Neural progenitor cell (in vitro differentiated cells): ENCODE measurements around the gene PRICKLE2. TPM values are rescaled to one million over a fixed set of nuclear protein-coding genes. Genes with fewer than 3 reads are reported as not detected.

Experiments
- DNase-seq: peaks from one replicate; pipeline ENCODE4 v3.0.0-alpha.2; 2016; ENCODE audit warnings: low spot score
- H2AFZ ChIP-seq: fragments of 200-600 bp; sonication (generic); replicated peaks from 2 replicates; pipeline ENCODE4 v1.6.1; 2016; ENCODE audit warnings: antibody characterized with exemption
- H3F3A ChIP-seq: fragments of 200-600 bp; sonication (generic); 2 replicates; pipeline ENCODE4 v1.6.1; 2016; ENCODE audit warnings: antibody characterized with exemption, low read depth
- H3K27ac ChIP-seq: fragments of 200-600 bp; sonication (generic); 2 replicates; pipeline ENCODE4 v1.5.1; 2016; ENCODE audit warnings: mild to moderate bottlenecking
- H3K27me3 ChIP-seq: fragments of 200-600 bp; sonication (generic); 2 replicates; pipeline ENCODE4 v1.6.1; 2016; ENCODE audit warnings: mild to moderate bottlenecking, moderate library complexity
- H3K36me3 ChIP-seq: fragments of 200-600 bp; sonication (generic); 2 replicates; pipeline ENCODE4 v1.5.1; 2016
- H3K4me1 ChIP-seq: fragments of 200-600 bp; sonication (generic); 2 replicates; pipeline ENCODE4 v1.6.1; 2016; ENCODE audit warnings: mixed run types
- H3K4me2 ChIP-seq: fragments of 200-600 bp; sonication (generic); 2 replicates; pipeline ENCODE4 v1.6.1; 2016
- H3K4me3 ChIP-seq: fragments of 200-600 bp; sonication (generic); 2 replicates; pipeline ENCODE4 v1.5.1; 2016
- H3K79me2 ChIP-seq: fragments of 200-600 bp; sonication (generic); 2 replicates; pipeline ENCODE4 v1.6.1; 2016; ENCODE audit warnings: low read depth
- H3K9ac ChIP-seq: fragments of 200-600 bp; sonication (generic); 2 replicates; pipeline ENCODE4 v1.6.1; 2016
- H3K9me3 ChIP-seq: fragments of 200-600 bp; sonication (generic); 2 replicates; pipeline ENCODE4 v1.5.1; 2016; ENCODE audit warnings: low read depth
- H4K20me1 ChIP-seq: fragments of 200-600 bp; sonication (generic); 2 replicates; pipeline ENCODE4 v1.6.1; 2016; ENCODE audit warnings: low read depth
- H3K27ac Mint-ChIP-seq: 3 replicates; pipeline ENCODE4 v1.8.0; 2021; ENCODE audit warnings: mixed read lengths
- H3K27me3 Mint-ChIP-seq: 2 replicates; pipeline ENCODE4 v1.8.0; 2022; ENCODE audit warnings: low read depth, mild to moderate bottlenecking, inconsistent platforms, moderate library complexity, mixed read lengths; ENCODE audit not compliant: insufficient read depth
- H3K36me3 Mint-ChIP-seq: 3 replicates; pipeline ENCODE4 v1.8.0; 2021; ENCODE audit warnings: mixed read lengths
- H3K4me1 Mint-ChIP-seq: 3 replicates; pipeline ENCODE4 v1.8.0; 2021; ENCODE audit warnings: mixed read lengths
- H3K4me3 Mint-ChIP-seq: 3 replicates; pipeline ENCODE4 v1.8.0; 2021; ENCODE audit warnings: mild to moderate bottlenecking, moderate library complexity, mixed read lengths
- H3K9me3 Mint-ChIP-seq: 3 replicates; pipeline ENCODE4 v1.8.0; 2020; ENCODE audit warnings: mixed read lengths
- EZH2 ChIP-seq: fragments of 200-600 bp; sonication (generic); IDR thresholded peaks from 2 replicates; pipeline ENCODE4 v1.6.1; 2017; ENCODE audit warnings: antibody characterized with exemption, mild to moderate bottlenecking, moderate library complexity
- EZH2phosphoT487 ChIP-seq: fragments of 200-600 bp; sonication (generic); IDR thresholded peaks from 2 replicates; pipeline ENCODE4 v1.6.1; 2017; ENCODE audit warnings: antibody characterized with exemption
- total RNA-seq: library from RNA; depleted of rRNA; stranded (reverse); fragments of >200 nt; gene quantifications from 2 replicates; pipeline ENCODE4 v1.2.3, GENCODE V29; 2015; ENCODE audit warnings: low replicate concordance
- TF ChIP-seq, protein P1 (sequence below): fragments of 200-600 bp; sonication (generic); IDR thresholded peaks from 2 replicates; pipeline ENCODE4 v1.5.1; 2017; ENCODE audit warnings: antibody characterized with exemption, mild to moderate bottlenecking

The PRICKLE2 gene
- total RNA-seq, 1 donor from 2014 or later = 11.5 TPM

DNA sequence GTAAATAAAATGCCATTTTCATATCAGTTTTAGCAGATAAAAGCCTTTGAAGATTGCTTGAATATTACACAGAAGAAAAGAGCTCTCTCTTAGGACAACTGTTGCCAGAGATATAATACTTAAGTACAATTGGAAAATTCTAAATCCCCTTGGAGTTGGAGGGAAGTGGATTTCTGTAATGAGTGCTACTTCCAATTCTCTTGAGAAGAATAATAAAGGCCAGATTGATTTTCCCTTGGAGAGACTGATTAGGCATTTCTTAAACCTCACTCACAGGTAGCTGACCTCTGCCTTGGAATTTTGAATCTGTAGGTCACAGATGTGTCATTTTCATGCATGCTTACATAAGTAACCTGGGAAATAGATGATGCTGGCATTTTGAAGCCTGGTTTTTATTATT, 172.1 kb downstream of the PRICKLE2 start:
- H3K36me3 Mint-ChIP-seq = no peaks in the 10 kb centered on the region

DNA sequence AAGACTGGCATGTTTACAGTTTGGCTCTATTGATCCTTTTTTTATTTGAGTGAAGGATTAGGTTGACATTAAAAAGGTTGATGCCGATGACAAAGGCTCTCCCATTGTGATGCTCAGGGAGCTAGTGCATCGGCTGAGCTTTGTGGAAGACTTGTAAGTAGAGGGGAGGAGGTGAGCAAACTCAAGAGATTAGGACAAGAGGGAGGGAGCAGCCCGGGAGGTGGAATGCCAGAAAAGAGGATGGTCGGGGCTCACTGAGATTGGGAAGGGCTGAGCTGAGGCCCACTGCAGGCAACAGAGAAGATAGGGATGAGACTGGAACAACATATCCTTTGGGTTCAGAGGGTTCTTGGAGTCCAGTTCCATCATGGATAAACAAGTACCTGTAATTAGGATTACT, 175.4 kb downstream of the PRICKLE2 start:
- Histone ChIP-seq H3K36me3 (no peaks in the 10 kb centered on the region), H2AFZ (no peak overlapping the region), H4K20me1 (no peaks in the 10 kb centered on the region), H3K4me2 (peak overlapping the region; percentile 56), H3K4me1 (peaks cover 45% of the 10 kb centered on the region), H3K27me3 (no peaks in the 10 kb centered on the region), H3K4me3 (no peak overlapping the region), H3K9me3 (no peaks in the 10 kb centered on the region), H3F3A (peaks cover 15% of the 10 kb centered on the region), H3K27ac (no peak overlapping the region), H3K9ac (no peak overlapping the region), H3K79me2 (no peaks in the 10 kb centered on the region)
- TF ChIP-seq EZH2 = no peak
- TF ChIP-seq, protein P1, sequence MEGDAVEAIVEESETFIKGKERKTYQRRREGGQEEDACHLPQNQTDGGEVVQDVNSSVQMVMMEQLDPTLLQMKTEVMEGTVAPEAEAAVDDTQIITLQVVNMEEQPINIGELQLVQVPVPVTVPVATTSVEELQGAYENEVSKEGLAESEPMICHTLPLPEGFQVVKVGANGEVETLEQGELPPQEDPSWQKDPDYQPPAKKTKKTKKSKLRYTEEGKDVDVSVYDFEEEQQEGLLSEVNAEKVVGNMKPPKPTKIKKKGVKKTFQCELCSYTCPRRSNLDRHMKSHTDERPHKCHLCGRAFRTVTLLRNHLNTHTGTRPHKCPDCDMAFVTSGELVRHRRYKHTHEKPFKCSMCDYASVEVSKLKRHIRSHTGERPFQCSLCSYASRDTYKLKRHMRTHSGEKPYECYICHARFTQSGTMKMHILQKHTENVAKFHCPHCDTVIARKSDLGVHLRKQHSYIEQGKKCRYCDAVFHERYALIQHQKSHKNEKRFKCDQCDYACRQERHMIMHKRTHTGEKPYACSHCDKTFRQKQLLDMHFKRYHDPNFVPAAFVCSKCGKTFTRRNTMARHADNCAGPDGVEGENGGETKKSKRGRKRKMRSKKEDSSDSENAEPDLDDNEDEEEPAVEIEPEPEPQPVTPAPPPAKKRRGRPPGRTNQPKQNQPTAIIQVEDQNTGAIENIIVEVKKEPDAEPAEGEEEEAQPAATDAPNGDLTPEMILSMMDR = no peak
- TF ChIP-seq EZH2phosphoT487 = no peak
- no peaks in the 10 kb centered on the region for H3K9me3 Mint-ChIP-seq
- peaks cover 5% of the 10 kb centered on the region for H3K27me3 Mint-ChIP-seq
- H3K36me3 Mint-ChIP-seq = no peaks in the 10 kb centered on the region
- peaks cover 48% of the 10 kb centered on the region for H3K4me1 Mint-ChIP-seq
- peak; percentile 81 for DNase-seq
- H3K27ac Mint-ChIP-seq = no peak overlapping the region
- H3K4me3 Mint-ChIP-seq = no peak overlapping the region

More for the DNA sequence above, 172.1 kb downstream of the PRICKLE2 start:
- H3K9ac ChIP-seq = no peak overlapping the region
- no peak overlapping the region for H3K27ac ChIP-seq
- H3K79me2 ChIP-seq = no peaks in the 10 kb centered on the region
- TF ChIP-seq EZH2phosphoT487 = no peak
- TF ChIP-seq EZH2 = no peak
- TF ChIP-seq, protein P1 = no peak
- H3K27me3 ChIP-seq = no peaks in the 10 kb centered on the region
- Mint-ChIP-seq H3K4me3 (no peak overlapping the region), H3K27ac (no peak overlapping the region), H3K27me3 (peaks cover 4% of the 10 kb centered on the region), H3K9me3 (no peaks in the 10 kb centered on the region), H3K4me1 (peaks cover 39% of the 10 kb centered on the region)
- H3K4me3 ChIP-seq = no peak overlapping the region
- H3K4me1 ChIP-seq = peaks cover 34% of the 10 kb centered on the region
- no peaks in the 10 kb centered on the region for H3K36me3 ChIP-seq
- H2AFZ ChIP-seq = no peak overlapping the region
- H4K20me1 ChIP-seq = no peaks in the 10 kb centered on the region
- H3F3A ChIP-seq = peaks cover 15% of the 10 kb centered on the region
- no peaks in the 10 kb centered on the region for H3K9me3 ChIP-seq
- peak overlapping the region; percentile 24 for H3K4me2 ChIP-seq
- DNase-seq = no peak

DNA sequence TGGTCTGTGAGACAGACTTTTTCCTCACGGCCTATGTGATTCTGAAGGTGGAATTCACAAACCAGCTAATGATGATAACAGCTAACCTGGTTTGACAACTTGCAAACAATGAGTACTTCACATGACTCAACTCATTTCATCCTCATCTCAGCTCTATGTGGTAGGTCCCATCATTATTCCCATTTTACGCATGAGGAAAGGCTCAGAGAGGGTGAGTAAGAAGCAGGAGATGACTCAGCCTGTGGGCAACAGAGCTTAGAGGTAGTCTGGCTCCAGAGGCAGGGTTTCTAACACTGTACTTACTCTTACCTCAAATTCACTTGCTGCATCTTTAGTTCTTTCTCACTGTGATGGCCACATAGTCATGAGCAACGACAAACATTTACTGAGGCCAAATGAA, 176.1 kb downstream of the PRICKLE2 start:
- peaks cover 45% of the 10 kb centered on the region for H3K4me1 Mint-ChIP-seq
- H3K4me3 ChIP-seq = no peak overlapping the region
- peaks cover 5% of the 10 kb centered on the region for H3K27me3 Mint-ChIP-seq
- no peak for DNase-seq
- H3K27ac ChIP-seq = no peak overlapping the region
- H3K79me2 ChIP-seq = no peaks in the 10 kb centered on the region
- H3K9ac ChIP-seq = no peak overlapping the region
- no peaks in the 10 kb centered on the region for H3K27me3 ChIP-seq
- H4K20me1 ChIP-seq = no peaks in the 10 kb centered on the region
- peak overlapping the region; percentile 56 for H3K4me2 ChIP-seq
- no peak overlapping the region for H3K4me3 Mint-ChIP-seq
- no peak overlapping the region for H2AFZ ChIP-seq
- H3K36me3 ChIP-seq = no peaks in the 10 kb centered on the region
- no peaks in the 10 kb centered on the region for H3K9me3 Mint-ChIP-seq
- no peaks in the 10 kb centered on the region for H3K36me3 Mint-ChIP-seq
- H3K4me1 ChIP-seq = peaks cover 46% of the 10 kb centered on the region
- H3F3A ChIP-seq = peaks cover 15% of the 10 kb centered on the region
- H3K9me3 ChIP-seq = no peaks in the 10 kb centered on the region
- no peak for TF ChIP-seq EZH2
- TF ChIP-seq EZH2phosphoT487 = no peak
- TF ChIP-seq, protein P1 = no peak
- no peak overlapping the region for H3K27ac Mint-ChIP-seq
